ENCODE results near the gene TTLL11. TPM values are rescaled to one million over a fixed set of nuclear protein-coding genes. Genes with fewer than 3 reads are reported as not detected.

The TTLL11 gene
- total RNA-seq, 1 experiment from 2014 or later, result 1.5 TPM

DNA sequence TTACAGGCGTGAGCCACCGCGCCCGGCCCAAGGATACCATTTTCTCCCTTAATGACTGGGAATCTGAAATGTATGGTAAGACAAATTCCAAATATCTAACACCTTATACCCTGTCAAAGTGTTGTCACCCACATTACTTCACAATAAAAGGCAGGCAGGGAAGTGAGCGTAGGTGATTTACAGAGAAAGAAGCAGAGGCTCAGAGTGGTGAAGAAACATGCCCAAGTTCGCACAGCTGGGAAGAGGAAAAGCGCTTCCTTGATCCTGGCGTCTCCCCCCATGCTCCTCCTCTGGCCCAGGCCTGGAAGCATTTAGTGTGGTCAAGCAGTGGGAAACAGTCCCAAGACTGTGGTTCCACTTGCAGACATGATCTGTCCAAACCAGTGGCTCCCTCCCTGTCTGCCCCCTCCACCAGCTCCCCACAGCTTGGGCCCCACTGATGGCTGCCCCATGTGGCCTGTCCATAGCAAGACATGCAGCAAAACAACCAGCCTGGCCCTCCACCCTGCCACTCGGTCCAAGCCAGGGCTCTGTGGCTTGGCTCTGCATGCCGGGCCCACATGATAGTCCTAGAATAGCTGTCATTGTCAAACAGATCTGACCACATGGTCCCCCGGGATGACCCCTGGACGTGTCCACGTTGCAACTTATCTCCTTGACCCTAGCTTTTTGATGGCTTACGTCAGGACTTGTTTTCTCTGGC is 107.2 kb downstream of the TTLL11 start:
- TF ChIP-seq, protein P1, sequence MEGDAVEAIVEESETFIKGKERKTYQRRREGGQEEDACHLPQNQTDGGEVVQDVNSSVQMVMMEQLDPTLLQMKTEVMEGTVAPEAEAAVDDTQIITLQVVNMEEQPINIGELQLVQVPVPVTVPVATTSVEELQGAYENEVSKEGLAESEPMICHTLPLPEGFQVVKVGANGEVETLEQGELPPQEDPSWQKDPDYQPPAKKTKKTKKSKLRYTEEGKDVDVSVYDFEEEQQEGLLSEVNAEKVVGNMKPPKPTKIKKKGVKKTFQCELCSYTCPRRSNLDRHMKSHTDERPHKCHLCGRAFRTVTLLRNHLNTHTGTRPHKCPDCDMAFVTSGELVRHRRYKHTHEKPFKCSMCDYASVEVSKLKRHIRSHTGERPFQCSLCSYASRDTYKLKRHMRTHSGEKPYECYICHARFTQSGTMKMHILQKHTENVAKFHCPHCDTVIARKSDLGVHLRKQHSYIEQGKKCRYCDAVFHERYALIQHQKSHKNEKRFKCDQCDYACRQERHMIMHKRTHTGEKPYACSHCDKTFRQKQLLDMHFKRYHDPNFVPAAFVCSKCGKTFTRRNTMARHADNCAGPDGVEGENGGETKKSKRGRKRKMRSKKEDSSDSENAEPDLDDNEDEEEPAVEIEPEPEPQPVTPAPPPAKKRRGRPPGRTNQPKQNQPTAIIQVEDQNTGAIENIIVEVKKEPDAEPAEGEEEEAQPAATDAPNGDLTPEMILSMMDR (conservative IDR thresholded peaks at IDR 0.05), result peak; percentile 31; the same call in 2 of the 3 replicates
- H3K9me3 Mint-ChIP-seq, result peaks cover 4 to 5% of the 10 kb centered on the region in 2 experiments; a peak in 4 of 5 replicates
- Histone ChIP-seq H3K79me1 (ENCODE audit: insufficient read depth, low read depth, low read length, poor library complexity, severe bottlenecking) (no peaks in the 10 kb centered on the region), H3K4me2 (ENCODE audit: insufficient read depth, insufficient read length, low read length) (no peak overlapping the region), H2AK5ac (ENCODE audit: insufficient read length, low read length) (no peak overlapping the region), H3K27me3 (ENCODE audit: insufficient read depth, low read length) (no peaks in the 10 kb centered on the region), H3K23ac (ENCODE audit: insufficient read length, low read depth, low read length) (no peak overlapping the region), H2BK12ac (ENCODE audit: insufficient read length, low read depth, low read length) (no peak overlapping the region), H4K8ac (replicated peaks; ENCODE audit: insufficient read length, low read depth, low read length) (no peak overlapping the region), H3K56ac (ENCODE audit: insufficient read length, low read depth, low read length) (no peak overlapping the region), H3T11ph (ENCODE audit: low read length) (no peak overlapping the region), H3K23me2 (ENCODE audit: insufficient read length, low read depth, low read length, poor library complexity, severe bottlenecking) (no peaks in the 10 kb centered on the region), H4K20me1 (ENCODE audit: control insufficient read depth, insufficient read depth, insufficient read length) (no peaks in the 10 kb centered on the region), H2BK120ac (ENCODE audit: low read depth, low read length, poor library complexity, severe bottlenecking) (no peak overlapping the region), H3K79me2 (ENCODE audit: insufficient read depth, low read length) (no peaks in the 10 kb centered on the region), H2BK20ac (ENCODE audit: low read depth, low read length, poor library complexity, severe bottlenecking) (no peak overlapping the region), H4K5ac (ENCODE audit: insufficient read length, low read depth, low read length) (no peak overlapping the region), H3K9me3 (ENCODE audit: control insufficient read depth, low read depth, low read length) (no peaks in the 10 kb centered on the region), H2AFZ (ENCODE audit: low read length) (no peak overlapping the region), H3K18ac (ENCODE audit: insufficient read length, low read depth, low read length) (no peak overlapping the region), H3K27ac (ENCODE audit: insufficient read length, low read depth, low read length) (no peak overlapping the region), H3K9ac (ENCODE audit: extremely low read depth, insufficient read length, low read length) (no peak overlapping the region), H3K4me1 (ENCODE audit: insufficient read depth, low read length) (no peaks in the 10 kb centered on the region), H3K14ac (ENCODE audit: insufficient read depth, low read length) (no peak overlapping the region; the same call in 1 of the 2 replicates), H2BK5ac (ENCODE audit: insufficient read length, low read length) (no peak overlapping the region), H3K4ac (ENCODE audit: low read depth, low read length) (no peak overlapping the region), H2BK15ac (ENCODE audit: low read depth, low read length) (no peak overlapping the region), H4K91ac (ENCODE audit: insufficient read length, low read depth, low read length) (no peak overlapping the region)
- H3K4me3 Mint-ChIP-seq, result no peak overlapping the region
- peaks cover 0 to 4% (median 0%) of the 10 kb centered on the region in 3 experiments; a peak in 3 of 7 replicates for H3K36me3 Mint-ChIP-seq (ENCODE audit: insufficient read depth in 1 of 3, low read depth in 3 of 3)
- no peak for DNase-seq
- peaks cover 23% of the 10 kb centered on the region for H3K27me3 Mint-ChIP-seq (ENCODE audit: low read depth)
- H3K4me1 Mint-ChIP-seq, result peaks cover 0 to 2% of the 10 kb centered on the region in 2 experiments; a peak in 1 of 4 replicates
- H3K27ac Mint-ChIP-seq, result no peak overlapping the region
- WGBS (ENCODE audit: extremely low coverage, insufficient read length, low lambda C conversion rate), result no CpG with 5 or more reads among the region's 14 CpGs

All from H9 (cell line).